Activated CD8-positive, alpha-beta T cell treated with anti-CD3 and anti-CD28 coated beads for 36 hours (primary cell): ENCODE data around the gene SYNCRIP. TPM values are rescaled to one million over a fixed set of nuclear protein-coding genes. Genes with fewer than 3 reads are reported as not detected.

Source experiments
- ATAC-seq: fragments of 200-7000 bp; cut with Tn5 transposase; one replicate; pipeline ENCODE4 v1.10.0; 2021; ENCODE audit warnings: mild to moderate bottlenecking, moderate library complexity
- CTCF ChIA-PET: fragments of 350-600 bp; sonication (Branson Sonifier 250); formaldehyde crosslinking; loops from one replicate; lab custom pipeline; 2021; ENCODE audit warnings: antibody characterized with exemption; lab: Charles Lee
- POLR2A ChIA-PET: fragments of 350-600 bp; sonication (Branson Sonifier 250); formaldehyde crosslinking; loops from one replicate; lab custom pipeline; 2021; ENCODE audit warnings: antibody characterized with exemption; lab: Charles Lee
- DNase-seq: peaks from one replicate; pipeline ENCODE4 v3.0.0-alpha.2; 2020
- H3K27ac Mint-ChIP-seq: one replicate; pipeline ENCODE4 v1.8.0; 2021; ENCODE audit warnings: mild to moderate bottlenecking, mixed read lengths
- H3K27me3 Mint-ChIP-seq: one replicate; pipeline ENCODE4 v1.8.0; 2021; ENCODE audit warnings: mixed read lengths
- H3K36me3 Mint-ChIP-seq: one replicate; pipeline ENCODE4 v1.8.0; 2021; ENCODE audit warnings: low read depth, mixed read lengths
- H3K4me1 Mint-ChIP-seq: one replicate; pipeline ENCODE4 v1.8.0; 2021; ENCODE audit warnings: low read depth, mixed read lengths
- H3K4me3 Mint-ChIP-seq: one replicate; pipeline ENCODE4 v1.8.0; 2021; ENCODE audit warnings: mild to moderate bottlenecking, moderate library complexity, mixed read lengths
- H3K9me3 Mint-ChIP-seq: one replicate; pipeline ENCODE4 v1.8.0; 2021; ENCODE audit warnings: mixed read lengths
- CTCF ChIP-seq: fragments of 200-600 bp; IDR thresholded peaks from one replicate; pipeline ENCODE4 v1.8.0; 2022; ENCODE audit warnings: antibody characterized with exemption, mild to moderate bottlenecking
- intact Hi-C: fragments of 100-400 bp; cut with micrococcal nuclease; formaldehyde crosslinking; loops from one replicate; pipeline ENCODE4 v1.10.0; 2022
- total RNA-seq, 2 experiments: library from RNA; stranded (reverse); gene quantifications; one replicate each; pipeline ENCODE4 v1.2.3, GENCODE V29; 2021

The SYNCRIP gene
- total RNA-seq, 2 experiments from 2014 or later, result 167 to 179 TPM

GRCh38 chr6:85580878-85581267 is 61.8 kb downstream of the SYNCRIP start:
- ChIA-PET CTCF (interaction anchor here (1.5 kb wide), 1 partner anchor 9 kb away, joined by 4 read pairs; no protein-coding TSS in a partner anchor), POLR2A (no interaction called here)
- intact Hi-C loops, result no loop called here
- Mint-ChIP-seq H3K36me3 (peaks cover 45% of the 10 kb centered on the region), H3K4me3 (no peak overlapping the region), H3K4me1 (peaks cover 38% of the 10 kb centered on the region), H3K9me3 (peaks cover 31% of the 10 kb centered on the region), H3K27ac (peak overlapping the region; percentile 22), H3K27me3 (no peaks in the 10 kb centered on the region)
- DNase-seq (peak; percentile 9), ATAC-seq (peak; percentile 45)
- no peak for TF ChIP-seq CTCF

- Mint-ChIP-seq H3K27ac (no peak overlapping the region), H3K27me3 (no peaks in the 10 kb centered on the region), H3K36me3 (peaks cover 43% of the 10 kb centered on the region), H3K9me3 (peaks cover 31% of the 10 kb centered on the region), H3K4me1 (peaks cover 40% of the 10 kb centered on the region), H3K4me3 (no peak overlapping the region)
- ChIA-PET CTCF (interaction anchor here (1.5 kb wide), 1 partner anchor 10 kb away, joined by 4 read pairs; no protein-coding TSS in a partner anchor), POLR2A (no interaction called here)
- intact Hi-C loops, result no loop called here
- DNase-seq (no peak), ATAC-seq (peak; percentile 24)
- TF ChIP-seq CTCF, result no peak
These were observed 62.4 kb downstream of the SYNCRIP start for GRCh38 chr6:85580118-85580877.

GRCh38 chr6:85579581-85579980 is 63.1 kb downstream of the SYNCRIP start:
- Mint-ChIP-seq H3K4me3 (no peak overlapping the region), H3K27me3 (no peaks in the 10 kb centered on the region), H3K27ac (no peak overlapping the region), H3K9me3 (peaks cover 23% of the 10 kb centered on the region), H3K4me1 (peaks cover 41% of the 10 kb centered on the region), H3K36me3 (peaks cover 35% of the 10 kb centered on the region)
- intact Hi-C loops, result no loop called here
- ChIA-PET POLR2A (no interaction called here), CTCF (no interaction called here)
- TF ChIP-seq CTCF, result no peak
- ATAC-seq (no peak), DNase-seq (no peak)

- CTCF ChIA-PET, result interaction anchor here (1.0 to 1.2 kb wide), 3 partner anchors 14 to 221 kb away, joined by 3 to 5 read pairs (median 4); no protein-coding TSS in a partner anchor
- H3K9me3 Mint-ChIP-seq, result no peaks in the 10 kb centered on the region
- intact Hi-C loops, result no loop called here
- no peak overlapping the region for H3K4me3 Mint-ChIP-seq
- H3K36me3 Mint-ChIP-seq, result peaks cover 20% of the 10 kb centered on the region
- peaks cover 35% of the 10 kb centered on the region for H3K4me1 Mint-ChIP-seq
- TF ChIP-seq CTCF, result no peak
- no peak for DNase-seq
- H3K27me3 Mint-ChIP-seq, result no peaks in the 10 kb centered on the region
- ATAC-seq, result no peak
- POLR2A ChIA-PET, result no interaction called here
- no peak overlapping the region for H3K27ac Mint-ChIP-seq
These were observed 66.2 kb downstream of the SYNCRIP start for GRCh38 chr6:85576476-85576875.

GRCh38 chr6:85574932-85575598 is 67.6 kb downstream of the SYNCRIP start:
- Mint-ChIP-seq H3K36me3 (peaks cover 19% of the 10 kb centered on the region), H3K27me3 (no peaks in the 10 kb centered on the region), H3K4me3 (no peak overlapping the region), H3K27ac (no peak overlapping the region), H3K4me1 (peaks cover 22% of the 10 kb centered on the region), H3K9me3 (no peaks in the 10 kb centered on the region)
- intact Hi-C loops, result no loop called here
- ChIA-PET CTCF (no interaction called here), POLR2A (interaction anchor here (0.6 kb wide), 1 partner anchor 851 kb away, joined by 4 read pairs; no protein-coding TSS in a partner anchor)
- no peak for DNase-seq
- ATAC-seq, result no peak
- no peak for TF ChIP-seq CTCF
